H9 (cell line): ENCODE results near the gene ANGPT4. TPM values are rescaled to one million over a fixed set of nuclear protein-coding genes. Genes with fewer than 3 reads are reported as not detected.

Source experiments
- DNase-seq: peaks from one replicate; pipeline ENCODE4 v3.0.0-alpha.2; 2017
- H2AFZ ChIP-seq: one replicate; pipeline ENCODE4 v1.6.1; 2013; ENCODE audit warnings: mild to moderate bottlenecking, low read length, control low read depth, moderate library complexity
- H2AK5ac ChIP-seq: 2 replicates; pipeline ENCODE4 v1.6.1; 2013; ENCODE audit warnings: low read length, control low read depth, mixed read lengths; ENCODE audit not compliant: insufficient read length
- H2BK120ac ChIP-seq: one replicate; pipeline ENCODE4 v1.6.1; 2013; ENCODE audit warnings: low read depth, mild to moderate bottlenecking, low read length, control low read depth, inconsistent platforms; ENCODE audit not compliant: poor library complexity, severe bottlenecking
- H2BK12ac ChIP-seq: 2 replicates; pipeline ENCODE4 v1.6.1; 2013; ENCODE audit warnings: low read length, control low read depth, mixed read lengths, low read depth; ENCODE audit not compliant: insufficient read length
- H2BK15ac ChIP-seq: 2 replicates; pipeline ENCODE4 v1.6.1; 2013; ENCODE audit warnings: low read depth, low read length, control low read depth
- H2BK20ac ChIP-seq: one replicate; pipeline ENCODE4 v1.6.1; 2013; ENCODE audit warnings: low read depth, mild to moderate bottlenecking, low read length, control low read depth, inconsistent platforms; ENCODE audit not compliant: poor library complexity, severe bottlenecking
- H2BK5ac ChIP-seq: 2 replicates; pipeline ENCODE4 v1.6.1; 2013; ENCODE audit warnings: low read length, control low read depth, mixed read lengths; ENCODE audit not compliant: insufficient read length
- H3K14ac ChIP-seq: 2 replicates; pipeline ENCODE4 v1.6.1; 2013; ENCODE audit warnings: low read length, control low read depth; ENCODE audit not compliant: insufficient read depth
- H3K18ac ChIP-seq: 2 replicates; pipeline ENCODE4 v1.6.1; 2013; ENCODE audit warnings: low read depth, mild to moderate bottlenecking, mixed read lengths, low read length, control low read depth; ENCODE audit not compliant: insufficient read length
- H3K23ac ChIP-seq: 2 replicates; pipeline ENCODE4 v1.6.1; 2013; ENCODE audit warnings: low read length, control low read depth, mixed read lengths, low read depth; ENCODE audit not compliant: insufficient read length
- H3K23me2 ChIP-seq: 2 replicates; pipeline ENCODE4 v1.6.1; 2013; ENCODE audit warnings: low read depth, mild to moderate bottlenecking, mixed read lengths, low read length, control low read depth; ENCODE audit not compliant: insufficient read length, poor library complexity, severe bottlenecking
- H3K27ac ChIP-seq: 2 replicates; pipeline ENCODE4 v1.5.1; 2013; ENCODE audit warnings: low read length, control low read depth, mixed read lengths, low read depth; ENCODE audit not compliant: insufficient read length
- H3K27me3 ChIP-seq: 2 replicates; pipeline ENCODE4 v1.6.1; 2013; ENCODE audit warnings: low read length, control low read depth, inconsistent platforms; ENCODE audit not compliant: insufficient read depth
- H3K4ac ChIP-seq: 2 replicates; pipeline ENCODE4 v1.6.1; 2013; ENCODE audit warnings: low read depth, mild to moderate bottlenecking, control low read depth, inconsistent platforms, low read length, moderate library complexity
- H3K4me1 ChIP-seq: 2 replicates; pipeline ENCODE4 v1.6.1; 2013; ENCODE audit warnings: low read length, control low read depth, inconsistent platforms; ENCODE audit not compliant: insufficient read depth
- H3K4me2 ChIP-seq: 2 replicates; pipeline ENCODE4 v1.6.1; 2013; ENCODE audit warnings: low read length, control low read depth, mixed read lengths; ENCODE audit not compliant: insufficient read length, insufficient read depth
- H3K56ac ChIP-seq: 2 replicates; pipeline ENCODE4 v1.6.1; 2013; ENCODE audit warnings: low read depth, mild to moderate bottlenecking, mixed read lengths, low read length, control low read depth; ENCODE audit not compliant: insufficient read length
- H3K79me1 ChIP-seq: 2 replicates; pipeline ENCODE4 v1.6.1; 2013; ENCODE audit warnings: low read depth, mild to moderate bottlenecking, moderate library complexity, low read length, control low read depth, inconsistent platforms; ENCODE audit not compliant: insufficient read depth, poor library complexity, severe bottlenecking
- H3K79me2 ChIP-seq: 2 replicates; pipeline ENCODE4 v1.6.1; 2013; ENCODE audit warnings: low read length, control low read depth, inconsistent platforms; ENCODE audit not compliant: insufficient read depth
- H3K9ac ChIP-seq: 2 replicates; pipeline ENCODE4 v1.6.1; 2013; ENCODE audit warnings: low read length, control low read depth, mixed read lengths; ENCODE audit not compliant: insufficient read length; ENCODE audit errors: extremely low read depth
- H3K9me3 ChIP-seq: one replicate; pipeline ENCODE4 v1.6.1; 2013; ENCODE audit warnings: low read depth, low read length, inconsistent platforms; ENCODE audit not compliant: control insufficient read depth
- H3T11ph ChIP-seq: one replicate; pipeline ENCODE4 v1.6.1; 2013; ENCODE audit warnings: mild to moderate bottlenecking, low read length, control low read depth, inconsistent platforms
- H4K20me1 ChIP-seq: one replicate; pipeline ENCODE4 v1.6.1; 2013; ENCODE audit not compliant: control insufficient read depth, insufficient read length, insufficient read depth
- H4K5ac ChIP-seq: 2 replicates; pipeline ENCODE4 v1.6.1; 2013; ENCODE audit warnings: low read depth, mild to moderate bottlenecking, mixed read lengths, low read length, control low read depth; ENCODE audit not compliant: insufficient read length
- H4K8ac ChIP-seq: replicated peaks from 2 replicates; pipeline ENCODE4 v1.6.1; 2013; ENCODE audit warnings: low read length, control low read depth, mixed read lengths, low read depth; ENCODE audit not compliant: insufficient read length
- H4K91ac ChIP-seq: 2 replicates; pipeline ENCODE4 v1.6.1; 2013; ENCODE audit warnings: low read depth, mild to moderate bottlenecking, moderate library complexity, mixed read lengths, low read length, control low read depth; ENCODE audit not compliant: insufficient read length
- H3K27ac Mint-ChIP-seq, 3 experiments: 2 replicates in 2 of 3; 3 replicates in 1 of 3; pipeline ENCODE4 v1.8.0; 2020 to 2021; ENCODE audit warnings: mixed read lengths in 3 of 3, mild to moderate bottlenecking in 1 of 3, moderate library complexity in 1 of 3
- H3K27me3 Mint-ChIP-seq: 2 replicates; pipeline ENCODE4 v1.8.0; 2021; ENCODE audit warnings: low read depth, mild to moderate bottlenecking, moderate library complexity, mixed read lengths
- H3K36me3 Mint-ChIP-seq, 3 experiments: 2 replicates in 2 of 3; 3 replicates in 1 of 3; pipeline ENCODE4 v1.8.0; 2020 to 2021; ENCODE audit warnings: low read depth in 3 of 3, mixed read lengths in 3 of 3; ENCODE audit not compliant: insufficient read depth in 1 of 3
- H3K4me1 Mint-ChIP-seq, 2 experiments: 2 replicates each; pipeline ENCODE4 v1.8.0; 2020; ENCODE audit warnings: mixed read lengths in 2 of 2
- H3K4me3 Mint-ChIP-seq, 2 experiments: 2 replicates in 1 of 2; 3 replicates in 1 of 2; pipeline ENCODE4 v1.8.0; 2020 to 2021; ENCODE audit warnings: mild to moderate bottlenecking in 2 of 2, mixed read lengths in 2 of 2, moderate library complexity in 1 of 2
- H3K9me3 Mint-ChIP-seq, 2 experiments: 2 replicates in 1 of 2; 3 replicates in 1 of 2; pipeline ENCODE4 v1.8.0; 2020; ENCODE audit warnings: mild to moderate bottlenecking in 2 of 2, mixed read lengths in 2 of 2, moderate library complexity in 1 of 2
- CTCF ChIP-seq: fragments of 200-600 bp; sonication (generic); conservative IDR thresholded peaks from 3 replicates; pipeline ENCODE4 v1.8.0; 2021; ENCODE audit warnings: antibody characterized with exemption, mild to moderate bottlenecking
- WGBS: extraction: QIAGEN DNeasy Blood & Tissue Kit; methylation state at CpG from one replicate; pipeline ENCODE4 v1.1.7; 2013; ENCODE audit warnings: missing lambda C conversion rate, low lambda C conversion rate, mixed read lengths; ENCODE audit not compliant: insufficient read length; ENCODE audit errors: extremely low coverage; 5-methylcytosine and 5-hydroxymethylcytosine counted together
- total RNA-seq: library from RNA; stranded (reverse); gene quantifications from 2 replicates; pipeline ENCODE4 v1.2.1, GENCODE V29; 2021

ANGPT4 gene
- total RNA-seq, 1 experiment from 2014 or later, result 0.11 TPM

- WGBS, result no CpG with 5 or more reads among the region's 19 CpGs
- H2BK20ac ChIP-seq, result no peak overlapping the region
Observed at GRCh38 chr20:958936-959815, 43.0 kb upstream of the ANGPT4 start.

More at GRCh38 chr20:958936-959815, 43.0 kb upstream of the ANGPT4 start:
- Mint-ChIP-seq H3K27ac (no peak overlapping the region), H3K36me3 (no peaks in the 10 kb centered on the region), H3K27me3 (peaks cover 15% of the 10 kb centered on the region), H3K9me3 (no peaks in the 10 kb centered on the region), H3K4me1 (peaks cover 9 to 30% of the 10 kb centered on the region in 2 experiments), H3K4me3 (no peak overlapping the region)
- no peak overlapping the region for H3K9ac ChIP-seq
- no peaks in the 10 kb centered on the region for H3K4me1 ChIP-seq
- no peak overlapping the region for H2AK5ac ChIP-seq
- no peaks in the 10 kb centered on the region for H3K79me2 ChIP-seq
- H3K4ac ChIP-seq, result no peak overlapping the region
- no peaks in the 10 kb centered on the region for H3K27me3 ChIP-seq
- no peak overlapping the region for H2AFZ ChIP-seq
- no peak overlapping the region for H3K56ac ChIP-seq
- no peak overlapping the region for H3K4me2 ChIP-seq
- no peaks in the 10 kb centered on the region for H4K20me1 ChIP-seq
- no peak overlapping the region for H3T11ph ChIP-seq
- no peak overlapping the region for H2BK12ac ChIP-seq
- no peak overlapping the region for H3K18ac ChIP-seq
- no peak overlapping the region for H2BK15ac ChIP-seq
- no peak overlapping the region for H4K91ac ChIP-seq
- no peaks in the 10 kb centered on the region for H3K79me1 ChIP-seq
- H3K27ac ChIP-seq, result no peak overlapping the region
- no peaks in the 10 kb centered on the region for H3K23me2 ChIP-seq
- TF ChIP-seq CTCF, result no peak
- H3K14ac ChIP-seq, result peak overlapping the region; percentile 26; the same call in 1 of the 2 replicates
- no peak overlapping the region for H3K23ac ChIP-seq
- H3K9me3 ChIP-seq, result no peaks in the 10 kb centered on the region
- H4K5ac ChIP-seq, result no peak overlapping the region
- no peak overlapping the region for H4K8ac ChIP-seq
- H2BK5ac ChIP-seq, result no peak overlapping the region
- DNase-seq, result no peak
- H2BK120ac ChIP-seq, result no peak overlapping the region
